GM19239 (cell line): Measurements from ENCODE around the gene AGBL5.

Source experiments
- DNase-seq: peaks from one replicate; pipeline ENCODE4 v3.0.0; 2011; ENCODE audit warnings: low spot score; ENCODE audit not compliant: insufficient read length
- FAIRE-seq: peaks from 2 replicates; lab custom pipeline; 2011; peaks lifted over from hg19 to GRCh38; lab: Jason Lieb, UNC

AGBL5 gene

GRCh38 chr2:27050281-27050995, 1.0 kb upstream of the AGBL5 start:
- FAIRE-seq (no peak), DNase-seq (peak; percentile 80)

- FAIRE-seq (no peak), DNase-seq (no peak)
These were observed 606 bp downstream of the AGBL5 start for GRCh38 chr2:27051902-27052645.

GRCh38 chr2:27053321-27053720, 1.9 kb downstream of the AGBL5 start:
- no peak for DNase-seq
- no peak for FAIRE-seq

- DNase-seq (no peak), FAIRE-seq (no peak)
These were observed 2.3 kb downstream of the AGBL5 start for GRCh38 chr2:27053776-27054175.

- DNase-seq (no peak), FAIRE-seq (no peak)
These were observed 3.3 kb downstream of the AGBL5 start for GRCh38 chr2:27054721-27055120.

GRCh38 chr2:27057184-27057583, 5.7 kb downstream of the AGBL5 start:
- no peak for FAIRE-seq

GRCh38 chr2:27058210-27058609, 6.7 kb downstream of the AGBL5 start:
- FAIRE-seq (no peak), DNase-seq (no peak)

More at GRCh38 chr2:27057184-27057583, 5.7 kb downstream of the AGBL5 start:
- no peak for DNase-seq

GRCh38 chr2:27059141-27059820, 7.8 kb downstream of the AGBL5 start:
- DNase-seq: no peak
- no peak for FAIRE-seq

GRCh38 chr2:27060323-27060722, 8.9 kb downstream of the AGBL5 start:
- DNase-seq (no peak), FAIRE-seq (no peak)

GRCh38 chr2:27065128-27065527, 13.7 kb downstream of the AGBL5 start:
- no peak for DNase-seq
- no peak for FAIRE-seq

GRCh38 chr2:27067385-27067784, 15.9 kb downstream of the AGBL5 start:
- FAIRE-seq: no peak
- DNase-seq: no peak

- no peak for DNase-seq
- no peak for FAIRE-seq
These were observed 18.0 kb downstream of the AGBL5 start for GRCh38 chr2:27069436-27069835.

GRCh38 chr2:27069961-27070618, 18.6 kb downstream of the AGBL5 start:
- FAIRE-seq (no peak), DNase-seq (no peak)

- DNase-seq (no peak), FAIRE-seq (no peak)
These were observed 19.3 kb downstream of the AGBL5 start for GRCh38 chr2:27070653-27071276.

GRCh38 chr2:27071277-27071989, 20.0 kb downstream of the AGBL5 start, which contains the start of gene OST4:
TSS of gene OST4 (minus strand) at chr2:27071654.
- DNase-seq: peak; percentile 93
- peak; percentile 58 for FAIRE-seq

GRCh38 chr2:27071990-27072830, 20.7 kb downstream of the AGBL5 start:
- FAIRE-seq (peak; percentile 18), DNase-seq (no peak)

- FAIRE-seq (no peak), DNase-seq (no peak)
These were observed 21.5 kb downstream of the AGBL5 start for GRCh38 chr2:27072920-27073319.

- no peak for DNase-seq
- no peak for FAIRE-seq
These were observed 22.3 kb downstream of the AGBL5 start for GRCh38 chr2:27073782-27074181.
